OCI-LY7 (cell line): Measurements from ENCODE around the gene PHF21B.

ENCODE experiments used
- EZH2phosphoT487 ChIP-seq: fragments of 200-600 bp; sonication (generic); IDR thresholded peaks from 2 replicates; pipeline ENCODE4 v1.6.1; 2018; ENCODE audit warnings: low read depth, borderline replicate concordance, mild to moderate bottlenecking, mixed run types, antibody characterized with exemption, low read length, moderate library complexity, mixed read lengths
- TF ChIP-seq, protein P1 (sequence below): fragments of 200-600 bp; sonication (generic); conservative IDR thresholded peaks from 2 replicates; pipeline ENCODE4 v1.5.1; 2014; ENCODE audit warnings: mild to moderate bottlenecking, antibody characterized with exemption, low read length, moderate library complexity, mixed read lengths

DNA sequence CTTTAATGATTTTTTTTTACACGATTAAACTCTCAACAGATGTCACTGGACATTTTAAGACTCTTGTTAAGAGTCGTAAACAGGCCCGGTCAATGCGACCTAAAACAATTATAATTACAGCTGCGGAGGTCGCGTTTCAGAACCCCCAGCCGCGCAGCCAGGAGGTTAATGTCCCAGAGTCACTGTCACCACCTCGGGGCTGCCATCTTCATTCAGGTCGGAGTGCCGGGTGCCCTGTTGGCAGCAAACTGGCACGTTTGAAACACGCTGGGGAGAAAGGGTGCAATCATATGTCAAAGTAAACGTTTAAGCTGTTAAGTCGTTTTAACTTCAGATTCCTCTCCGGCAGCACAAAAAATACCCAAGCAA lies 711 bp upstream of the PHF21B start:
- TF ChIP-seq, protein P1, sequence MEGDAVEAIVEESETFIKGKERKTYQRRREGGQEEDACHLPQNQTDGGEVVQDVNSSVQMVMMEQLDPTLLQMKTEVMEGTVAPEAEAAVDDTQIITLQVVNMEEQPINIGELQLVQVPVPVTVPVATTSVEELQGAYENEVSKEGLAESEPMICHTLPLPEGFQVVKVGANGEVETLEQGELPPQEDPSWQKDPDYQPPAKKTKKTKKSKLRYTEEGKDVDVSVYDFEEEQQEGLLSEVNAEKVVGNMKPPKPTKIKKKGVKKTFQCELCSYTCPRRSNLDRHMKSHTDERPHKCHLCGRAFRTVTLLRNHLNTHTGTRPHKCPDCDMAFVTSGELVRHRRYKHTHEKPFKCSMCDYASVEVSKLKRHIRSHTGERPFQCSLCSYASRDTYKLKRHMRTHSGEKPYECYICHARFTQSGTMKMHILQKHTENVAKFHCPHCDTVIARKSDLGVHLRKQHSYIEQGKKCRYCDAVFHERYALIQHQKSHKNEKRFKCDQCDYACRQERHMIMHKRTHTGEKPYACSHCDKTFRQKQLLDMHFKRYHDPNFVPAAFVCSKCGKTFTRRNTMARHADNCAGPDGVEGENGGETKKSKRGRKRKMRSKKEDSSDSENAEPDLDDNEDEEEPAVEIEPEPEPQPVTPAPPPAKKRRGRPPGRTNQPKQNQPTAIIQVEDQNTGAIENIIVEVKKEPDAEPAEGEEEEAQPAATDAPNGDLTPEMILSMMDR, result 0 out of 2 replicates have a peak, but pooled peaks have one; percentile 3
- no peak for TF ChIP-seq EZH2phosphoT487
